Skin epidermis (tissue), 12 donors: Measurements from ENCODE around the gene LCAT.
A peak's percentile ranks its signal among the peaks of the same experiment; 100 is the strongest.

ENCODE experiments used
- H3K27ac ChIP-seq, 21 experiments: fragments of 200-600 bp; sonication (generic) in 11 of 21; one replicate each; pipeline ENCODE4 v1.5.0; 2020; ENCODE audit warnings: mild to moderate bottlenecking in 3 of 21, inconsistent platforms in 2 of 21, moderate library complexity in 2 of 21
- H3K4me3 ChIP-seq, 7 experiments: fragments of 200-600 bp; sonication (generic) in 2 of 7; one replicate each; pipeline ENCODE4 v1.5.0; 2020; ENCODE audit warnings: inconsistent platforms in 2 of 7, mild to moderate bottlenecking in 2 of 7, moderate library complexity in 1 of 7

LCAT gene

DNA sequence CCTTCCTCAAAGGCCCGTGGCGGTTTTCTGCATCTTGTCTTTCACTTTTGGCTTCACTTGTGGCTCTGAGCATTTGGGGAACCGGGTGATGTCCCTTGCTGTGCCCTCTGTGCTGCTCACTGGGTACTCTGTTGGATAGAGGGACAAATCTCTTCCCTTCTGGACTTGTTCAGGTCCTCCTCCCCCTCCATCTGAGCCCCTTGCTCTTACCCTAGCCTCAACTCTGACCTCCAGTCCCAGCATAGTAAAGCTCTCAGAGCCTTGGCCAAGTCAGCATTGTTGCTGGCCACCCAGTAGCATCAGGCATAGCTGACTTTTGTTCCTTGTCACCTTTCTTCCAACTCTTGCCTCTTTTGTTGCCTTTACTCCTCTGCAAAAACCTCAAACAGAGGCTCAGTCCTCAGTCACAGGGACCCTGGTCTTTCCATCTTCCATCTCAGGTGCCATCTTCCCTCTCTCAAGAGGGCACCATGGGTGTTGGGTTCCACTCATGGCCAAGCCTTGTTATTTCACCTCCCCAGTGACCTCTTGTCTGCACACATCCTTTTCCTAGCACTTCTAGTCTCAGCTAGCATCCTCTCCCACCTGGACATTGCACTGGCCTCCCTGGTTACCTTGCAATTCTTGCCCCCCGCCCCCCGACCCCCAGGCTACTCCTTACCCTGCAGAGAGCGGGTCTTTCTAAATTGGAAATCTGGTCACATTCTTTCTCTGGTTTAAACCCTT, 6.9 kb downstream of the LCAT start:
- H3K4me3 ChIP-seq = peak overlapping the region; percentile 66 to 95 (median 67)
- peak overlapping the region in 20 of 21 experiments; percentile 88 to 99 (median 95) for H3K27ac ChIP-seq

DNA sequence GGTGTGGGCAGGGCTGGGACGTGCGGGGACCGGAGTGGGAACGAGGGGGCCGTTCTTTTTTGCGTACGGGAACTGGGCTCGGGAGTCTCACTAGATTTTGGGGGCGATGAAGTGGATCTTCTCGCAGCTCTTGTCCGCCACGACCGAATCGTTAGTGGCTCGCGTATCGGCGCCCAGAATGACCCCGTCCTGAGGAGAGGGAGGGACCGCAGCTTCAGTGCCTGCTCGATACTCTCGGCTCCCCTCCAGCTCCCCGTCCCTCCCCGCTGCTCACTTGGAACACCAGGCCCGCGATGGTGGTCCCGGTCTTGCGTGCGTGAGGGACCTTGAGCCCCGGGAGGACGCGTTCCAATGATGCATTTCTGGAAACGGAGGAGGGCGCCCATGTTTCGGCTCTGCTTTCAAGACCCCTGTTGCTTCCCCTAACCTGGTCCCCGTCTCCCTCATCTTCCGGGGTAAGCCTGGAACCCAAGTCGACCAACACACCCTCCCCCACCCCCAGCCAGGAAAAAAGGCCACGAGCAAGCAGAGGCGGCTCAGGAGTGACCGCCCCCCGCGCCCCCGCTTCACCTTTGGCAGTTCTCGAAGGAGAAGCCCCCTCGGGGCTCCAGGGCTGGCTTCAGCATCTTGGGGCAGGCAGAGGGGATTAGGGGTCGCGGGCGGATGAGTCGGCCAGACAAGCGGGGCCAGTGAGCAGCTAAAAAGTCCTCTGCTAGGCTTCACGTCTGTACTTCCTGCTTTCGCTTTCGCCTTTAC, 7.6 kb downstream of the LCAT start, which contains the start of gene PSMB10:
PSMB10 (minus strand) TSS at position 727 of the 756 bp plus-strand sequence; CDS start at position 626, 101 bp downstream.
- H3K4me3 ChIP-seq = peak within 1 kb of the TSS; percentile 66 to 95 (median 67)
- peak within 1 kb of the TSS; percentile 68 to 99 (median 95) for H3K27ac ChIP-seq

DNA sequence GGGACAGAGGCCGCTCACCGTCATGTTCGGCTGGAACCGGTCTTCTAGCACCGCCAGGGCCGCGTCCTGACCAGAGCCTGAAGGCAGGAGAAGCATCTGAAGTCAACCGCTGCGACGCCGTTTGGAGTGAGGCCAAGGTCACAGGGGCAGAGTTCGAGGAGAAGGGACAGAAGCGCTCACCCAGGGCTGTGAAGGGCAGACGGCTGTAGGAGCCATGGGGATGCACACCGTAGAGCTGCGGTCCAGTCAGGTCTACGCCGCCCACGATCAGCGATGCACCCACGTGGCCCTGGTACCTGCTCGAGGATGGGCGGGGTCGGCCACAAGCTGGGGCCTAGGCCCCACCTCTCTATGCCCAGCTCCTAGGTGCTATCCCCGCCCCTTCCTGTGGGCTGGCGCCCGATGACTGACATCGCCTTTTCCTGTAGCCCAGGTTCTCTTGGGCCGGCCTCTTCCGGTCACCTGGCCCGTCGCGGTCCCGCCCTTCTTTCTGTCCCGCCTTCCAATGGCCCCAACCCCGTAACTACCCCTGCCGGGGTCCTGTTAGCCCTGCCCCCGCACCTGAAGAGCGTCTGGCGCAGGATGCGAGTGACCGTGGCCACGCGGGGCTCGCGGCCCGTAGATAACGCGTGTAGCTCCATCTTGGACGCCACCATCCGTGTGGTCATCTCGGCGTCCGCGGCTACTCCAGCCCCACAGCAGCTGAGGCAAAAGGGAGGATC, 8.4 kb downstream of the LCAT start:
- peak overlapping the region; percentile 66 to 95 (median 67) for H3K4me3 ChIP-seq
- H3K27ac ChIP-seq = peak overlapping the region; percentile 68 to 99 (median 95)

DNA sequence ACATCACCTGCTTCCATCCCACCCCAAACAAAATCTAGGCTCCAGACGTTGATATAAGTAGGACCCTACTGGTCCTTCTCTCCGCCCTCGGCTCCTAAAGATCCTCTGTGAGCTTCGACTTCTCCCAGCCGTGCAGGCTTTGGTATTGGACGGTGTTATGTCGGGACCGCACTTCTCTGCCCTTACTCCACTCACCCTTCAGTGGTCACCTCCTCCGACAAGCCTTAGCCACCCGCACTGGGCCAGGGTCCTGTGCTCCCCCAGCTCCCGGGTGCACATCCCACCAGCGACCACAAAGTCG, 8.9 kb downstream of the LCAT start:
- Histone ChIP-seq H3K27ac (peak overlapping the region in 15 of 21 experiments; percentile 88 to 99 (median 96)), H3K4me3 (peak overlapping the region; percentile 66 to 95 (median 67))

DNA sequence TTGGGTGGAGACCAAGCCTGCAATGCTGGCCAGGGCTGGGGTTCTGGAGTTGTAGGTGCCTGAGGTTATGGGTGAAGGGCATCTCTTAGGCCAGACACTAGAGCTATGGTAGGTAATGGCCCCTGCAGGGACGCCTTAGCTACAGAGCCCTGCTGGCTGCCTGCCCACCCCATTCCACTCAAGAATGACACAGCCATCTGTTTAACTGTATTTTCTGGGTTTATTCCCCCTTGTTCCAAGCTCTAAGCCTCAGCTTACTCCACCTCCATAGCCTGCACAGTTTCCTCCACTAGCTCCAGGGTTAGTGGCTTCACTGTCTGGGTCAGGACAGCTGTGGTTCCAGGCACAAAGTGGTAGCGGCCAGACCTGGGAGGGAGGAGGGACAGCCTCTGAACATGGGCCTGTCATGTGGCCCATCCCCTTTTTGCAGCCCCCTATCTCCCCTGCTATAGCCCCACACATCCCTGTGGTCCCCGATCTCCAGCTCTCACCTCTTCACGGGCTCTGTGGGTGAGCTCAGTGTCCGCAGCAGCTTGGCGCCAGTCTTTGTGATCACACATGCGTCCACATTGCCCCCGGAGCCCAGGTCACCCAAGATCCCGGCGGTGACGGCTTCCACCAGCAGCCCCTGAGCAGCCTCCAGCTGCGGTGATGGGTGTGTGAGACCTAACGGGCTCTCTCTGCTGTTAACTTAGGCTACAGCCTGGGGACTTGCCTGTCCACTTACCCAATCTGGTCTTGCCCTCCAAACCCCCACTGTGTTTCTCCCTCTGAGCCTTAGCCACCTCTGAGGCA, 9.4 kb downstream of the LCAT start:
- Histone ChIP-seq H3K27ac (peak overlapping the region in 12 of 21 experiments; percentile 4 to 99 (median 96)), H3K4me3 (peak overlapping the region in 3 of 7 experiments; percentile 67 to 95 (median 67))

DNA sequence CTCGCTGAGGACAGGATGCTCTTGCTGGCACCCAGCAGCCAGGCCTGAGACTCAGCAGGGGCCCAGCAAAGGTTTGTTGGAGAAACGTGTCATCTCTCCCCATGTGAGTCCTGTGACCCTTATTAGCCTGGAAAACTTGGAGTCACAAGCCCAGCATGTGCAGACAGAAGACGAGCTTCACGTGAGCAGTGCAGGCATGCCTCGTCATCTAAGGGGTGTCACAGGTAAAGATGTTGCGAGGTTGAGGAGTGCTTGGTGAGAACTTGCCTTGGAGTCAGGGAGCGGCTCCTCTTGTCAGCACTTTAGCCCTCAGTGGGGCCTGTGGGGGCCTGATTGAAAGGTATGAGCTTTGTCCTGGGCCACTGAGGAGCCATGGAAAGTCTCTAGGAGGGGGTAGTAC, 10.1 kb downstream of the LCAT start:
- Histone ChIP-seq H3K27ac (peak overlapping the region in 5 of 21 experiments; percentile 2 to 98 (median 49)), H3K4me3 (no peak overlapping the region)

DNA sequence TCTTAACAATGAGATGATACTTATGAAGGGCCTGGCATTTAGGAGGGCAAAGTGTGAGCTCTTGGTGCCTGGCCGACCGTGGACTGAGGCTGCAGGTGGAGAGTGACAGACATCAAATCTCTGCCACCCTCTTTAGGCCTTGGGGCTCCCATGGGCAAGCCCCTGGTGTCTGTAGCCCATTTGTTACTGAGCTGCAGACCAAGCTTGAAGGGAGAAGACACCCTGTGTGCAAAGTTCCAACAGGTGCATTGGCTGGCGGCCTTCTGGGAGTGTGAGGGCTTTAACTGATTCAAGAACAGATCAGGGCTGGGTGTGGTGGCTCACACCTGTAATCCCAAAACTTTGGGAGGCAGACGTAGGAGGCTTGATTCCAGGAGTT, 11.5 kb downstream of the LCAT start:
- Histone ChIP-seq H3K27ac (no peak overlapping the region), H3K4me3 (no peak overlapping the region)

DNA sequence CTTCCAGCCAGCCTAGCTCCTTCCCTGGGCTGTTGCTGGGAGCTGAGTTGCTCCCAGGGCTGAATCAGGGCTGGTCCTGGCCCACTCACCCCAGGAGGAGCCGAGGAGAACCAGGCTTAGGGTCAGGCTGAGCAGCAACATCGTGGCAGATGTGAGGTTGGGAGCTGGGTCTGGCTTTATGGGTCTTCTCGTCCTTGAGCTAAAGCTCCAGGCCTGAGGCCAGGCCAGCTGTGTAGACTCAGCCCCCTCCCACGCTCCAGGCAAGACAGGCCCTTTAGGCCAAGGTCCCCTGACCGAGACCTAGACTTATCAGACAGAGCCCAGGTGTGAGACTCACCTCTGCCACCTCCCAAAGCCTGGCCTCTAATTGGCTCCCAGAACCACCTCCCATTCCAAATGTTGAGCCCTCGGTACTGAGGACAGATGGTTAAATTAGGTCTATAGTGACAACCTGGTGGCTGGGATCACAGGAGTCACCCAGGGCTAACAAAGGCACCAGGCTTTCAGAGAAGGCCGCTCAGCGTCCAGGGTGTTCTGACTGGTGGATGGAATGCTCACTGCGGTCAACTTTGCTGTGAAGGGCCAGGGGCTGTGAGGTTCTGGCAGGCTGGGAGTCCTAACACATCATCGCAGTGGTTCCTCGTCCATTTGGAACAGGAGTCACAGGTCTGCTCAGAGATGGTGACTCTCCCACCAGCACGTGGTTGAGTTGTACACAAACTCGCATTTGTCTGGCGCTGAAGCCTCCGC, 12.0 kb downstream of the LCAT start, which contains the start of gene CTRL:
CTRL (minus strand) TSS at position 151 of the 750 bp plus-strand sequence; CDS start at position 141, 10 bp downstream.
- H3K4me3 ChIP-seq = no peak within 1 kb of the TSS
- peak within 1 kb of the TSS in 1 of 21 experiments; percentile 36 for H3K27ac ChIP-seq

DNA sequence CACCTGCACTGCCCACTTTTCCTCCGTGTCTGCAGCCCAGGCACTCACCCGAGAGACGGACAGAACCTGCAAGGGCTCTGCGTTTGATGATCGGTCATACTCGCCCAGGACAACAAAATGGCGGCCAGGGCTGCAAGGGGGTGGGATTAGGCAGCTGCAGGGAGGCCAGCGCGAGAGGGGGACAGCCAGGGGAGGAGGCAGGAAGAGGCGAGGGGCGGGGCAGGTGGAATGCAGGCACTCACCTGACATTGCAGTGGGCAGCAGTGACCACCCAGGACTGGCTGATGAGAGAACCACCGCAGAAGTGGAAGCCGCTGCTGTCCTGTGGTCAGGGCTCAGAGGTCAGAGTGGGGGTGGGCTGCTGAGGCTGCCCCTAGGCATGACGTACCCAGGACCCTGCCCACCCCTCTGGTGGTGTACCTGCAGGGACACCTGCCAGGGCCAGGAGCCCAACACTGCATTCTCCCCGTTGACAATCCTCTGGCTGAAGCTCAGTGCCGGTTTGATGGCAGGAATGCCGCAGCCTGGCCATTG, 13.2 kb downstream of the LCAT start:
- no peak overlapping the region for H3K27ac ChIP-seq
- no peak overlapping the region for H3K4me3 ChIP-seq

DNA sequence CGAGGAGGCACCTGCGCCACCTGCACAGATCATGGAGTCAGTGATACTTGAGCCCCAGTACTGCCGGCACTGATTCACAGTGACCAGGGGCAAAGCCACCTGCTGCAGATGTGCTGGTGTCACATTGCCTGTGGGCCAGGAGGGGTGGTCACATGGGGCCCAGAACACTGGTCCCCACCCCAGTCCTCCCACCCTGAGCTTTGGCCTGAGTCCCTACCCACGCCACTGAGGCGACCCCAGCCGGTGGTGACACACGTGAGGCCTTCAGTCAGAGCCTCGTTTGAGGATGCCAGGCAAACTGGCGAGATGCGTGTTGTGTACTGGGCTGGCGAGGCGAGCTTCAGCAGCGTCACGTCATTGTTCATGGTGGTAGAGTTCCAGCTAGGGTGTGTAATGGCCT, 13.7 kb downstream of the LCAT start:
- Histone ChIP-seq H3K27ac (no peak overlapping the region), H3K4me3 (no peak overlapping the region)

DNA sequence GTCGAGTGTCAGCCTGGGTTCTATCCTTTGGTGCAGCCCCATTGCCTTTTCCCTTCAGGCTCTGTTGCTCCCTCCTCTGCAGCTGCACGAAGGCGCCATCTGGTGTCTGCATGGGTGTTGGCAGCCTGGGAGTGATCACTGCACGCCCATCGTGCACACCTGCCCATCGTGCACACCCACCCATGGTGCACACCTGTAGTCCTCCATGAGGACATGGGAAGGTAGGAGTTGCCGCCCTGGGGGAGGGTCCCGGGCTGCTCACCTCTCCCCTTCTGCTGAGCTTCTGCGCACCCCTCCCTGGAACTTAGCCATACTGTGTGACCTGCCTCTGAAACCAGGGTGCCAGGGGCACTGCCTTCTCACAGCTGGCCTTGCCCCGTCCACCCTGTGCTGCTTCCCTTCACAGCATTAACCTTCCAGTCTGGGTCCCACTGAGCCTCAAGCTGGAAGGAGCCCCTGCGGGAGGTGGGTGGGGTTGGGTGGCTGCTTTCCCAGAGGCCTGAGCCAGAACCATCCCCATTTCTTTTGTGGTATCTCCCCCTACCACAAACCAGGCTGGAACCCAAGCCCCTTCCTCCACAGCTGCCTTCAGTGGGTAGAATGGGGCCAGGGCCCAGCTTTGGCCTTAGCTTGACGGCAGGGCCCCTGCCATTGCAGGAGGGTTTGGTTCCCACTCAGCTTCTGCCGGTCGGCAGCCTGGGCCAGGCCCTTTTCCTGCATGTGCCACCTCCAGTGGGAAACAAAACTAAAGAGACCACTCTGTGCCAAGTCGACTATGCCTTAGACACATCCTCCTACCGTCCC, 15.2 kb downstream of the LCAT start:
- Histone ChIP-seq H3K4me3 (no peak overlapping the region), H3K27ac (peak overlapping the region in 1 of 21 experiments; percentile 25)

DNA sequence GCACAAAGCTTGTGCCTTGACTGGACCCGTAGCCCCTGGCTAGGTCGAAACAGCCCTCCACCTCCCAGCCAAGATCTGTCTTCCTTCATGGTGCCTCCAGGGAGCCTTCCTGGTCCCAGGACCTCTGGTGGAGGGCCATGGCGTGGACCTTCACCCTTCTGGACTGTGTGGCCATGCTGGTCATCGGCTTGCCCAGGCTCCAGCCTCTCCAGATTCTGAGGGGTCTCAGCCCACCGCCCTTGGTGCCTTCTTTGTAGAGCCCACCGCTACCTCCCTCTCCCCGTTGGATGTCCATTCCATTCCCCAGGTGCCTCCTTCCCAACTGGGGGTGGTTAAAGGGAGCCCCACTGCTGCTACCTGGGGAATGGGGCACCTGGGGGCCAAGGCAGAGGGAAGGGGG, 15.8 kb downstream of the LCAT start:
- no peak overlapping the region for H3K4me3 ChIP-seq
- peak overlapping the region in 1 of 21 experiments; percentile 25 for H3K27ac ChIP-seq

DNA sequence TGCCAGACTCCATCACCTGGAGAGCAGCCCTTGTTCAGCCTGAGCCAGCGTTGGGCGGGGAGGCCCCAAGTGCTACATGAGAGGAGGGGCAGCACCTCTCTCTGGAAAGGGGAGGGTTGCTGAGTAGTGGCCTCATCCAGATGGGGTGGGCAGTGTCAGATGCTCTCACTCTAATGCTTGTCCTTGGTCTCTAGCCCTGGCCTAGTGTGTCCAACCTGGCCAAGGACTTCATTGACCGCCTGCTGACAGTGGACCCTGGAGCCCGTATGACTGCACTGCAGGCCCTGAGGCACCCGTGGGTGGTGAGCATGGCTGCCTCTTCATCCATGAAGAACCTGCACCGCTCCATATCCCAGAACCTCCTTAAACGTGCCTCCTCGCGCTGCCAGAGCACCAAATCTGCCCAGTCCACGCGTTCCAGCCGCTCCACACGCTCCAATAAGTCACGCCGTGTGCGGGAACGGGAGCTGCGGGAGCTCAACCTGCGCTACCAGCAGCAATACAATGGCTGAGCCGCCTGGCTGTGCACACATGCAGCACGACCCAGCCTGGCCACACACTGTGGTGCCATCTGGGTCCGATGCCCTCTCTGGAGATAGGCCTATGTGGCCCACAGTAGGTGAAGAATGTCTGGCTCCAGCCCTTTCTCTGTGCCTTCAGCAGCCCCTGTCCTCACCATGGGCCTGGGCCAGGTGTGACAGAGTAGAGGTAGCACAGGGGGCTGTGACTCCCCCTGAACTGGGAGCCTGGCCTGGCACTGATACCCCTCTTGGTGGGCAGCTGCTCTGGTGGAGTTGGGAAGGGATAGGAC, 16.6 kb downstream of the LCAT start:
- Histone ChIP-seq H3K4me3 (no peak overlapping the region), H3K27ac (peak overlapping the region in 1 of 21 experiments; percentile 25)

DNA sequence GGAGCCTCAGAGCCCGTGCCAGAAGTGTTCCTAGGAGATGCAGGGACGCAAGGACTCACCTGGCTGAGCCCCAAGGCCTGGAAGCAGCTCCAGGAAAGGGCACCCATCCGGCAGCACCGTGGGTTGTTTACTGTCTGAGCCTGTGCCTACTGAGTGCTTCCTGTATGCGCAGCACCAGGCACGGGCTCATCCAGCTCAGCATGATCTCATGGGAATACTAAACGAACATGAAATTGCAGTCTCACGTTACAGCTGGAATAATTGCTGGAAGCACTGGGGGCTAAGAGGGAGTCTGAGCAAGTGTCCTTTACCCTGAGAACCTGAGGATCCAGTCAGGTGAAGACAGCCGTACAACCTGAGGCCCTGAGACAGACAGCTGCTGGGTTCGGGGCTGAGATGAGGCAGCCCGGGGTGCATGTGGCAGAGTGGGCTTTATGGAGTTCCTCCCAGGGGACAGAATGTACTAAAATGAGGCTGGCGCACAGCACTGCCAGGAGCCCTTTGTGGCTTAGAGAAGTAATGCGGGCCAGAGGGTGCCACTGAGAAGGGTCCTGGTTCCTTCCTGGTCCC, 17.7 kb downstream of the LCAT start:
- peak overlapping the region in 7 of 21 experiments; percentile 6 to 57 (median 39) for H3K27ac ChIP-seq
- no peak overlapping the region for H3K4me3 ChIP-seq

DNA sequence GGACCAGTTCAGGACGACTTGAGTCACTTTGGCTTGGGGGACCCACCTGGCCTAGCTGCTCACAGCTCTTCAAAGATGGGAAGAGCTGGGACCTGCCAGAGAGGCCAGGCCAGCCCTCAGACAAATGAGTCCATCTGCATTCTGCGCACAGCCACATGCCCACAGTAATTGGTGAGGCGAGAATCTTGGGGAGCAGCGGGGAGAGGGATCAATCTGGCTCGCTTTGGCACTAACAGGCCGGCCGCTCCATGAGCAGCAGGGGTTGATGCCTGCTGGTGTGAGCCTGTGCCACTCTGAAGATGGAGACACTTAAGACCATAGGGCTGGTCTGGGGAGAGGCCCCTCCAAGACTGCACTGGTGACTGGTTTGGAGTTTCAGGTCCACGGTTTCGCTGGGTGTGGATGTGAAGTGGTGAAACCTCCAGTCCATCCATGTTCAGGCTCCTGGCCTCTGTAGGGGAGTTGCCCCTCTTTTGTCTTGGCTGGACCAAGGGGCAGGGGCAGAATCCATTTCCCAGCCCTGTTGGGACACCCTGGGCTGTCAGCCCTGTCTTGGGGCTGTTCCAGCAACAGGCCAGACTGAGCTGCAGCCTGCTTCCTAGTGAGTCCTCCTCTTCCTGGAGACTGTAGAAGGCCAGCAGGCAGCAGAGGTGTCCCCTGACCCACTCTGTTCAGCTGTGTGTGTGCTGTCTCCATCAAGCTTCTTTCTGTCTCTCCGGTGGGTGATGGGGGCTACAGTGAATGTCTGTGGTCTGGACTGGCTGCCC, 19.6 kb downstream of the LCAT start:
- Histone ChIP-seq H3K4me3 (no peak overlapping the region), H3K27ac (peak overlapping the region in 6 of 21 experiments; percentile 8 to 62 (median 33))
